WTC11 (cell line): ENCODE data around the gene ATMIN. TPM values are rescaled to one million over a fixed set of nuclear protein-coding genes. Genes with fewer than 3 reads are reported as not detected.

ENCODE experiments used
- ATAC-seq: fragments of 200-7000 bp; cut with Tn5 transposase; 2 replicates; pipeline ENCODE4 v1.10.0; 2021; ENCODE audit warnings: mild to moderate bottlenecking, moderate library complexity
- CTCF ChIA-PET: fragments of 300-600 bp; sonication (Branson Sonifier 250); formaldehyde crosslinking; loops from one replicate; lab custom pipeline; 2021; ENCODE audit warnings: antibody characterized with exemption; lab: Charles Lee
- POLR2A ChIA-PET: fragments of 350-600 bp; sonication (Branson Sonifier 250); formaldehyde crosslinking; loops from one replicate; lab custom pipeline; 2021; ENCODE audit warnings: antibody characterized with exemption; lab: Charles Lee
- DNase-seq: peaks from one replicate; pipeline ENCODE4 v3.0.0; 2021; ENCODE audit warnings: low spot score
- H3K27ac Mint-ChIP-seq: 2 replicates; pipeline ENCODE4 v1.8.0; 2021; ENCODE audit warnings: mixed read lengths
- H3K27me3 Mint-ChIP-seq: 2 replicates; pipeline ENCODE4 v1.8.0; 2021; ENCODE audit warnings: low read depth, mild to moderate bottlenecking, moderate library complexity, mixed read lengths
- H3K36me3 Mint-ChIP-seq: 2 replicates; pipeline ENCODE4 v1.8.0; 2021; ENCODE audit warnings: mixed read lengths
- H3K4me1 Mint-ChIP-seq: 2 replicates; pipeline ENCODE4 v1.8.0; 2022; ENCODE audit warnings: mixed read lengths
- H3K4me3 Mint-ChIP-seq: 2 replicates; pipeline ENCODE4 v1.8.0; 2021; ENCODE audit warnings: mild to moderate bottlenecking, moderate library complexity, mixed read lengths
- H3K9me3 Mint-ChIP-seq: 2 replicates; pipeline ENCODE4 v1.8.0; 2021; ENCODE audit warnings: mixed read lengths
- ATF3 ChIP-seq: sonication (generic); formaldehyde crosslinking; conservative IDR thresholded peaks from 2 replicates; pipeline ENCODE4 v1.8.1; 2022; ENCODE audit warnings: mild to moderate bottlenecking, missing genetic modification reagents
- CDX4 ChIP-seq: fragments of 250-450 bp; sonication (Bioruptor Pico); IDR thresholded peaks from 2 replicates; pipeline ENCODE4 v1.9.0; 2021; ENCODE audit warnings: moderate library complexity, mild to moderate bottlenecking, inconsistent platforms, borderline replicate concordance
- ESRRA ChIP-seq: sonication (generic); formaldehyde crosslinking; IDR thresholded peaks from 2 replicates; pipeline ENCODE4 v1.8.1; 2022; ENCODE audit warnings: mild to moderate bottlenecking, missing genetic modification reagents, borderline replicate concordance
- FOXK1 ChIP-seq: sonication (generic); formaldehyde crosslinking; IDR thresholded peaks from 2 replicates; pipeline ENCODE4 v1.8.0; 2022; ENCODE audit warnings: mild to moderate bottlenecking, moderate library complexity, missing genetic modification reagents
- FOXP4 ChIP-seq: sonication (generic); formaldehyde crosslinking; IDR thresholded peaks from 2 replicates; pipeline ENCODE4 v1.8.0; 2022; ENCODE audit warnings: mild to moderate bottlenecking, missing genetic modification reagents
- IRF1 ChIP-seq: sonication (generic); formaldehyde crosslinking; IDR thresholded peaks from 2 replicates; pipeline ENCODE4 v1.8.0; 2023; ENCODE audit warnings: missing genetic modification reagents
- IRF2 ChIP-seq: sonication (generic); formaldehyde crosslinking; IDR thresholded peaks from 2 replicates; pipeline ENCODE4 v1.8.0; 2022; ENCODE audit warnings: low read depth, missing genetic modification reagents, borderline replicate concordance
- JUN ChIP-seq: sonication (generic); formaldehyde crosslinking; IDR thresholded peaks from 2 replicates; pipeline ENCODE4 v1.8.0; 2023; ENCODE audit warnings: mild to moderate bottlenecking, missing genetic modification reagents
- PREB ChIP-seq: sonication (generic); formaldehyde crosslinking; IDR thresholded peaks from 2 replicates; pipeline ENCODE4 v1.8.1; 2022; ENCODE audit warnings: mild to moderate bottlenecking, missing genetic modification reagents, moderate library complexity, borderline replicate concordance
- TCF7 ChIP-seq: sonication (generic); formaldehyde crosslinking; IDR thresholded peaks from 2 replicates; pipeline ENCODE4 v1.8.0; 2022; ENCODE audit warnings: mild to moderate bottlenecking, low read depth, missing genetic modification reagents, moderate library complexity
- TEAD1 ChIP-seq: sonication (generic); formaldehyde crosslinking; IDR thresholded peaks from 2 replicates; pipeline ENCODE4 v1.8.0; 2022; ENCODE audit warnings: mild to moderate bottlenecking, missing genetic modification reagents
- TEAD4 ChIP-seq: sonication (generic); formaldehyde crosslinking; IDR thresholded peaks from 2 replicates; pipeline ENCODE4 v1.8.0; 2022; ENCODE audit warnings: mild to moderate bottlenecking, missing genetic modification reagents
- ZBTB21 ChIP-seq: sonication (generic); formaldehyde crosslinking; IDR thresholded peaks from 2 replicates; pipeline ENCODE4 v1.8.1; 2023; ENCODE audit warnings: mild to moderate bottlenecking, missing genetic modification reagents, borderline replicate concordance
- ZNF121 ChIP-seq: sonication (generic); formaldehyde crosslinking; IDR thresholded peaks from 2 replicates; pipeline ENCODE4 v1.8.0; 2023; ENCODE audit warnings: missing genetic modification reagents
- ZNF138 ChIP-seq: sonication (generic); formaldehyde crosslinking; conservative IDR thresholded peaks from 2 replicates; pipeline ENCODE4 v1.8.1; 2022; ENCODE audit warnings: mild to moderate bottlenecking, moderate library complexity, missing genetic modification reagents
- ZNF317 ChIP-seq: sonication (generic); formaldehyde crosslinking; IDR thresholded peaks from 2 replicates; pipeline ENCODE4 v1.8.1; 2023; ENCODE audit warnings: low read depth, mild to moderate bottlenecking, moderate library complexity, missing genetic modification reagents, borderline replicate concordance
- ZNF416 ChIP-seq: fragments of 250-450 bp; sonication (Bioruptor Pico); IDR thresholded peaks from 2 replicates; pipeline ENCODE4 v1.9.0; 2021; ENCODE audit warnings: mild to moderate bottlenecking, inconsistent platforms
- ZNF425 ChIP-seq: fragments of 250-450 bp; sonication (Bioruptor Pico); conservative IDR thresholded peaks from 2 replicates; pipeline ENCODE4 v1.9.0; 2021; ENCODE audit warnings: mild to moderate bottlenecking
- total RNA-seq: library from RNA; stranded (reverse); gene quantifications from 3 replicates; pipeline ENCODE4 v1.2.3, GENCODE V29; 2021
- TF ChIP-seq, protein P1 (sequence below): sonication (generic); formaldehyde crosslinking; conservative IDR thresholded peaks from 2 replicates; pipeline ENCODE4 v1.8.1; 2023; ENCODE audit warnings: mild to moderate bottlenecking, low read depth, missing genetic modification reagents, moderate library complexity
- TF ChIP-seq, protein P2 (sequence below): sonication (generic); formaldehyde crosslinking; IDR thresholded peaks from 2 replicates; pipeline ENCODE4 v1.8.1; 2023; ENCODE audit warnings: mild to moderate bottlenecking, missing genetic modification reagents

Gene ATMIN
- total RNA-seq, 1 experiment from 2014 or later, result 43.1 TPM

GRCh38 chr16:80992676-80993293 is 42.9 kb upstream of the ATMIN start (continued):
- no peak for TF ChIP-seq ZNF138 (CRISPR knock-in tag)
- no peak for TF ChIP-seq ZNF121 (CRISPR knock-in tag)
- TF ChIP-seq ESRRA (CRISPR knock-in tag), result no peak
- TF ChIP-seq TCF7, result no peak
- TF ChIP-seq, all 79 proteins: peak for 0

DNA sequence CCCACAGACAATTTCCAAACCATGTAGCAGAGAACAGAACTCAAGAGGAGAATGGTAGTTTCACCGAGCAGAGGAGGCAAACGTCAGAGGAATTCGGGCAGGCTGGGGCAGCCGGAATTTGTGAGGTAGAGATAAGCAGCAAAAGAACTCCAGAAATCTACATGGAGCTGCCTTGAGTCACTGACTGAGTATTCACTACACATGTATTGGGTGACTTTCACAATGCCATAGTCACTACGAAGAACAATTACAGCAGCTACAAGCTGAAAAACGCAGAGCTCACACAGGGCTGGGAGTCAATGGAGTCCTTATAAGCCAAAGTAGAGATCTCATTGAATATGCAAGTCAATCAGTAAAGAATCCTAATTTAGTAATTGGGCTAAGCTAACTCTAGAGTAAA is 42.3 kb upstream of the ATMIN start:
- Mint-ChIP-seq H3K27me3 (peaks cover 9% of the 10 kb centered on the region), H3K4me1 (peaks cover 8% of the 10 kb centered on the region), H3K27ac (no peak overlapping the region; the same call in 1 of the 2 replicates), H3K4me3 (no peak overlapping the region), H3K9me3 (no peaks in the 10 kb centered on the region), H3K36me3 (peaks cover 11% of the 10 kb centered on the region)
- POLR2A ChIA-PET, result no interaction called here
- DNase-seq (no peak), ATAC-seq (no peak)
- TF ChIP-seq ZNF317, result no peak
- no peak for TF ChIP-seq CDX4 (CRISPR knock-in tag)
- CTCF ChIA-PET, result interaction anchor here (0.9 kb wide), 2 partner anchors 11 to 18 kb away, joined by 3 to 4 read pairs; no protein-coding TSS in a partner anchor

GRCh38 chr16:80993834-80994233 is 41.8 kb upstream of the ATMIN start:
- CTCF ChIA-PET, result interaction anchor here (0.9 kb wide), 2 partner anchors 11 to 19 kb away, joined by 3 to 4 read pairs; no protein-coding TSS in a partner anchor
- Mint-ChIP-seq H3K4me3 (no peak overlapping the region), H3K4me1 (peaks cover 7% of the 10 kb centered on the region), H3K27me3 (peaks cover 8% of the 10 kb centered on the region), H3K27ac (no peak overlapping the region), H3K9me3 (peaks cover 3% of the 10 kb centered on the region), H3K36me3 (peaks cover 14% of the 10 kb centered on the region)
- POLR2A ChIA-PET, result no interaction called here
- ATAC-seq (no peak), DNase-seq (no peak)
- TF ChIP-seq, protein P1, sequence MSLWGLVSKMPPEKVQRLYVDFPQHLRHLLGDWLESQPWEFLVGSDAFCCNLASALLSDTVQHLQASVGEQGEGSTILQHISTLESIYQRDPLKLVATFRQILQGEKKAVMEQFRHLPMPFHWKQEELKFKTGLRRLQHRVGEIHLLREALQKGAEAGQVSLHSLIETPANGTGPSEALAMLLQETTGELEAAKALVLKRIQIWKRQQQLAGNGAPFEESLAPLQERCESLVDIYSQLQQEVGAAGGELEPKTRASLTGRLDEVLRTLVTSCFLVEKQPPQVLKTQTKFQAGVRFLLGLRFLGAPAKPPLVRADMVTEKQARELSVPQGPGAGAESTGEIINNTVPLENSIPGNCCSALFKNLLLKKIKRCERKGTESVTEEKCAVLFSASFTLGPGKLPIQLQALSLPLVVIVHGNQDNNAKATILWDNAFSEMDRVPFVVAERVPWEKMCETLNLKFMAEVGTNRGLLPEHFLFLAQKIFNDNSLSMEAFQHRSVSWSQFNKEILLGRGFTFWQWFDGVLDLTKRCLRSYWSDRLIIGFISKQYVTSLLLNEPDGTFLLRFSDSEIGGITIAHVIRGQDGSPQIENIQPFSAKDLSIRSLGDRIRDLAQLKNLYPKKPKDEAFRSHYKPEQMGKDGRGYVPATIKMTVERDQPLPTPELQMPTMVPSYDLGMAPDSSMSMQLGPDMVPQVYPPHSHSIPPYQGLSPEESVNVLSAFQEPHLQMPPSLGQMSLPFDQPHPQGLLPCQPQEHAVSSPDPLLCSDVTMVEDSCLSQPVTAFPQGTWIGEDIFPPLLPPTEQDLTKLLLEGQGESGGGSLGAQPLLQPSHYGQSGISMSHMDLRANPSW (CRISPR knock-in tag), result no peak
- TF ChIP-seq JUN (no peak), ZBTB21 (CRISPR knock-in tag) (no peak), ZNF416 (CRISPR knock-in tag) (no peak), FOXK1 (CRISPR knock-in tag) (no peak), IRF1 (no peak), ZNF425 (CRISPR knock-in tag) (no peak), ATF3 (CRISPR knock-in tag) (no peak), TEAD4 (CRISPR knock-in tag) (no peak), PREB (CRISPR knock-in tag) (no peak), IRF2 (CRISPR knock-in tag) (no peak), FOXP4 (CRISPR knock-in tag) (no peak), TEAD1 (CRISPR knock-in tag) (no peak)
- TF ChIP-seq, protein P2, sequence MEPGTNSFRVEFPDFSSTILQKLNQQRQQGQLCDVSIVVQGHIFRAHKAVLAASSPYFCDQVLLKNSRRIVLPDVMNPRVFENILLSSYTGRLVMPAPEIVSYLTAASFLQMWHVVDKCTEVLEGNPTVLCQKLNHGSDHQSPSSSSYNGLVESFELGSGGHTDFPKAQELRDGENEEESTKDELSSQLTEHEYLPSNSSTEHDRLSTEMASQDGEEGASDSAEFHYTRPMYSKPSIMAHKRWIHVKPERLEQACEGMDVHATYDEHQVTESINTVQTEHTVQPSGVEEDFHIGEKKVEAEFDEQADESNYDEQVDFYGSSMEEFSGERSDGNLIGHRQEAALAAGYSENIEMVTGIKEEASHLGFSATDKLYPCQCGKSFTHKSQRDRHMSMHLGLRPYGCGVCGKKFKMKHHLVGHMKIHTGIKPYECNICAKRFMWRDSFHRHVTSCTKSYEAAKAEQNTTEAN (CRISPR knock-in tag), result no peak
